ENCODE data around the gene PLXNA2.

DNA sequence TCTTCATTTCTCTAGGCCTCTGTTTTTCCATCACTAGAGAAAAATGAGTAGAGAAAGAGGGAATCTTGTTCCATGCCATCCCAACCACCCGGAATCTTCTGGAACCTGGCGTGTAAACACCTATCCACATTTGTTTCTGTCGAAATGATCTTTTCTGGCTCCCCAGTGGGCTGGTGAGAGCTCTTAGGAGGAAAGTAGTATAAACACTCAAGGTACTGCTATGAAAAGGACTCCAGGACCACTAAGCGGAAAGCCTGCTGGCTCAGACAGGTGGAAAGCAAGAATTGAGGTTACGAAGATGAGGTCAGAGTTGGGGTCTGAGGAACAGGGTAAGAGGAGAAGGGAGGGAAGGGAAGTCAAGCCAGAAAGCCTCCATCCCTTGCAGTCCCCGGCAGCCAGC, 90.8 kb downstream of the PLXNA2 start:
- TF ChIP-seq POLR2AphosphoS5 (IDR thresholded peaks at IDR 0.05; ENCODE audit: low read depth, low read length), result no peak
- TF ChIP-seq SIN3A (IDR thresholded peaks at IDR 0.05; ENCODE audit: borderline replicate concordance, insufficient read depth, low read length), result no peak
- TF ChIP-seq, protein P1, sequence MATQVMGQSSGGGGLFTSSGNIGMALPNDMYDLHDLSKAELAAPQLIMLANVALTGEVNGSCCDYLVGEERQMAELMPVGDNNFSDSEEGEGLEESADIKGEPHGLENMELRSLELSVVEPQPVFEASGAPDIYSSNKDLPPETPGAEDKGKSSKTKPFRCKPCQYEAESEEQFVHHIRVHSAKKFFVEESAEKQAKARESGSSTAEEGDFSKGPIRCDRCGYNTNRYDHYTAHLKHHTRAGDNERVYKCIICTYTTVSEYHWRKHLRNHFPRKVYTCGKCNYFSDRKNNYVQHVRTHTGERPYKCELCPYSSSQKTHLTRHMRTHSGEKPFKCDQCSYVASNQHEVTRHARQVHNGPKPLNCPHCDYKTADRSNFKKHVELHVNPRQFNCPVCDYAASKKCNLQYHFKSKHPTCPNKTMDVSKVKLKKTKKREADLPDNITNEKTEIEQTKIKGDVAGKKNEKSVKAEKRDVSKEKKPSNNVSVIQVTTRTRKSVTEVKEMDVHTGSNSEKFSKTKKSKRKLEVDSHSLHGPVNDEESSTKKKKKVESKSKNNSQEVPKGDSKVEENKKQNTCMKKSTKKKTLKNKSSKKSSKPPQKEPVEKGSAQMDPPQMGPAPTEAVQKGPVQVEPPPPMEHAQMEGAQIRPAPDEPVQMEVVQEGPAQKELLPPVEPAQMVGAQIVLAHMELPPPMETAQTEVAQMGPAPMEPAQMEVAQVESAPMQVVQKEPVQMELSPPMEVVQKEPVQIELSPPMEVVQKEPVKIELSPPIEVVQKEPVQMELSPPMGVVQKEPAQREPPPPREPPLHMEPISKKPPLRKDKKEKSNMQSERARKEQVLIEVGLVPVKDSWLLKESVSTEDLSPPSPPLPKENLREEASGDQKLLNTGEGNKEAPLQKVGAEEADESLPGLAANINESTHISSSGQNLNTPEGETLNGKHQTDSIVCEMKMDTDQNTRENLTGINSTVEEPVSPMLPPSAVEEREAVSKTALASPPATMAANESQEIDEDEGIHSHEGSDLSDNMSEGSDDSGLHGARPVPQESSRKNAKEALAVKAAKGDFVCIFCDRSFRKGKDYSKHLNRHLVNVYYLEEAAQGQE (IDR thresholded peaks at IDR 0.05; ENCODE audit: insufficient read depth in 1 of 2, low read depth in 2 of 2, low read length in 2 of 2), result no peak
- TF ChIP-seq TAF1 (IDR thresholded peaks at IDR 0.05; ENCODE audit: borderline replicate concordance, insufficient read depth, low read length), result no peak
- no peak for TF ChIP-seq FOXP2 (optimal IDR thresholded peaks at IDR 0.05; ENCODE audit: borderline replicate concordance, extremely low read depth, extremely low read length, insufficient read depth)
